GM12878 (cell line): Measurements from ENCODE around the gene EYA4.

Source experiments
- CHD1 ChIP-seq: IDR thresholded peaks from 2 replicates; pipeline ENCODE4 v1.6.1; 2012; ENCODE audit warnings: low read depth, low read length, improper control_type of control experiment
- TF ChIP-seq, protein P1 (sequence below): IDR thresholded peaks from 2 replicates; pipeline ENCODE4 v1.6.1; 2011; ENCODE audit warnings: borderline replicate concordance, low read depth, mild to moderate bottlenecking, moderate library complexity, mixed read lengths, low read length; ENCODE audit not compliant: insufficient read depth; ENCODE audit errors: extremely low read length
- TF ChIP-seq, protein P2 (sequence below): fragments of 450-650 bp; IDR thresholded peaks from 2 replicates; pipeline ENCODE4 v1.6.1; 2016; ENCODE audit warnings: mild to moderate bottlenecking
- TF ChIP-seq, protein P3 (sequence below), 3 experiments: IDR thresholded peaks in 2 of 3; conservative IDR thresholded peaks in 1 of 3; 2 replicates each; pipeline ENCODE4 v1.5.1; 2011; ENCODE audit warnings: low read depth in 3 of 3, low read length in 3 of 3, mild to moderate bottlenecking in 3 of 3, control low read depth in 2 of 3, moderate library complexity in 2 of 3, inconsistent platforms in 1 of 3, mixed read lengths in 1 of 3; ENCODE audit not compliant: control insufficient read depth in 2 of 3, insufficient read depth in 1 of 3; ENCODE audit errors: extremely low read depth in 1 of 3

DNA sequence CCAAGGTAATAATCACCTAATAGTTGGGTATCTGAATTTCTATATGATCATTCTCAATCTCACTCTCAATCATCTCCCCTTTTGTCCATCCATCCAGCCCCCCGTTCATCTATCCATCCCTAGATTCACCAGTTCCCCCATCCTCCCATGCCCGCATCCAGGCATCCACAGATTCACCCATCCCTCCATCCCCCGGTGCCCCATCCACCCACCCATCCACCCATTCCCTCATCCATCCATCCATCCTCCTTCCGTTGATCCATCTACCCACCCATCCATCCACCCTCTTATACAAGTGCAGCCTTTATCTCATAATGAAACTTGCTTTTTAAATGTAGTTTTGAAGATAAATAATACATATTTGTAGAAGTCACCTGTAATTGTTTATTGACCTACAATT, 76.5 kb downstream of the EYA4 start:
- TF ChIP-seq, protein P1, sequence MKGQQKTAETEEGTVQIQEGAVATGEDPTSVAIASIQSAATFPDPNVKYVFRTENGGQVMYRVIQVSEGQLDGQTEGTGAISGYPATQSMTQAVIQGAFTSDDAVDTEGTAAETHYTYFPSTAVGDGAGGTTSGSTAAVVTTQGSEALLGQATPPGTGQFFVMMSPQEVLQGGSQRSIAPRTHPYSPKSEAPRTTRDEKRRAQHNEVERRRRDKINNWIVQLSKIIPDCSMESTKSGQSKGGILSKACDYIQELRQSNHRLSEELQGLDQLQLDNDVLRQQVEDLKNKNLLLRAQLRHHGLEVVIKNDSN, result no peak
- TF ChIP-seq, protein P2, sequence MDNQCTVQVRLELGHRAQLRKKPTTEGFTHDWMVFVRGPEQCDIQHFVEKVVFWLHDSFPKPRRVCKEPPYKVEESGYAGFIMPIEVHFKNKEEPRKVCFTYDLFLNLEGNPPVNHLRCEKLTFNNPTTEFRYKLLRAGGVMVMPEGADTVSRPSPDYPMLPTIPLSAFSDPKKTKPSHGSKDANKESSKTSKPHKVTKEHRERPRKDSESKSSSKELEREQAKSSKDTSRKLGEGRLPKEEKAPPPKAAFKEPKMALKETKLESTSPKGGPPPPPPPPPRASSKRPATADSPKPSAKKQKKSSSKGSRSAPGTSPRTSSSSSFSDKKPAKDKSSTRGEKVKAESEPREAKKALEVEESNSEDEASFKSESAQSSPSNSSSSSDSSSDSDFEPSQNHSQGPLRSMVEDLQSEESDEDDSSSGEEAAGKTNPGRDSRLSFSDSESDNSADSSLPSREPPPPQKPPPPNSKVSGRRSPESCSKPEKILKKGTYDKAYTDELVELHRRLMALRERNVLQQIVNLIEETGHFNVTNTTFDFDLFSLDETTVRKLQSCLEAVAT, result no peak
- no peak for TF ChIP-seq CHD1
- TF ChIP-seq, protein P3, sequence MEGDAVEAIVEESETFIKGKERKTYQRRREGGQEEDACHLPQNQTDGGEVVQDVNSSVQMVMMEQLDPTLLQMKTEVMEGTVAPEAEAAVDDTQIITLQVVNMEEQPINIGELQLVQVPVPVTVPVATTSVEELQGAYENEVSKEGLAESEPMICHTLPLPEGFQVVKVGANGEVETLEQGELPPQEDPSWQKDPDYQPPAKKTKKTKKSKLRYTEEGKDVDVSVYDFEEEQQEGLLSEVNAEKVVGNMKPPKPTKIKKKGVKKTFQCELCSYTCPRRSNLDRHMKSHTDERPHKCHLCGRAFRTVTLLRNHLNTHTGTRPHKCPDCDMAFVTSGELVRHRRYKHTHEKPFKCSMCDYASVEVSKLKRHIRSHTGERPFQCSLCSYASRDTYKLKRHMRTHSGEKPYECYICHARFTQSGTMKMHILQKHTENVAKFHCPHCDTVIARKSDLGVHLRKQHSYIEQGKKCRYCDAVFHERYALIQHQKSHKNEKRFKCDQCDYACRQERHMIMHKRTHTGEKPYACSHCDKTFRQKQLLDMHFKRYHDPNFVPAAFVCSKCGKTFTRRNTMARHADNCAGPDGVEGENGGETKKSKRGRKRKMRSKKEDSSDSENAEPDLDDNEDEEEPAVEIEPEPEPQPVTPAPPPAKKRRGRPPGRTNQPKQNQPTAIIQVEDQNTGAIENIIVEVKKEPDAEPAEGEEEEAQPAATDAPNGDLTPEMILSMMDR (IDR thresholded peaks at IDR 0.05 in 2 of 3, conservative IDR thresholded peaks at IDR 0.05 in 1 of 3; ENCODE audit: control insufficient read depth in 2 of 3, extremely low read depth in 1 of 3, insufficient read depth in 1 of 3, low read depth in 3 of 3, low read length in 3 of 3), result no peak
